ENCODE measurements around the gene ADGRL3.
"Not testable (repeated sequence)": the region's sequence is repeated elsewhere in the genome, so short reads cannot be mapped to it uniquely, and the experiment has no call there.

The ADGRL3 gene

DNA sequence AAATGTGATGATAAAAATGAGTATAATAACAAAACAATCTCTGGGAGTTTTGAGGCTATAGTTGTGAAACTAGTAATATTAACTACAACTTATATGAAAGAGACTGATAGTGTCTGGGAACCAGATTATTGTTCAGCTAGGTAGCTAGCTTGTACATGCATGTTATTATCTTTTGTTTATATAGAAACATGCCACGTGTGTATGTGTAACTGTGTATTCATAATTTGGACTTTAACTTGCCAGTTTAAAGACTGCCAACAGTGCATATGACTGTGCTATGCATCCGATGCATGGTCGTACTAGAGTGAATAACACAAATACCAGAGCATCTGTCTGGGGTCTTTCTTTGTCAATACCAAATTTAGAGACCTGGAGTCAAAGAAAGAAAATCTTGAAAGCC, 92.2 kb downstream of the ADGRL3 start:
- no peak for DNase-seq

DNA sequence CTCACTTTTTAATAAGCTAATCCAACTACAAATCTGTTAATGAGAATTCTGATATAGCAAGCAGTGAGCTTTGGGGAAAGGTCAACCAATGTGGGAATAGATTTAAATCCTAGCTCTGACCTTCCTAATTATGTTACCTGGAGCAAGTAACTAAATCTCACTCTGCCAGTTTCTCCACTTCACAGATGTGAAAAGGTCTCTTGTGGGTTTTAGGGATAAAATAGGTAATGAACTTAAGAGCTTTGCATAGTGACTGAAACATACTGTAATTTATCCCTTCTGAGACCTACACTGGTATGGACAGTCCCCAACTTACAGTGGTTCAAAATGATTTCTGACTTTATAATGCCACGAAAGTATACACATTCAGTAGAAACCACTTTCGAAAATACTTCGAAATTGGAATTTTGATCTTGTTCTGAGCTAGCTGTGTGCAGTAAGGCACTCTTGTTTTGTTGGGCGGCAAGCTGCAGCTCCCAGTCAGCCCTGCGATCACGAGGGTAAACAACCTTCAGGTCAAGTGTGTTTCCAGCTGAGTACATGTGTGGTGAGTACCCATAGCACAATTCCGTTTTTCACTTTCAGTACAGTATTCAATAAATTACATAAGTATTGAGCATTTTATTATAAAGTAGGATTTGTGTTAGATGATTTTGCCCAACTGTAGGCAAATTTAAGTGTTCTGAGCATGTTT, 93.7 kb downstream of the ADGRL3 start:
- no peak for DNase-seq

DNA sequence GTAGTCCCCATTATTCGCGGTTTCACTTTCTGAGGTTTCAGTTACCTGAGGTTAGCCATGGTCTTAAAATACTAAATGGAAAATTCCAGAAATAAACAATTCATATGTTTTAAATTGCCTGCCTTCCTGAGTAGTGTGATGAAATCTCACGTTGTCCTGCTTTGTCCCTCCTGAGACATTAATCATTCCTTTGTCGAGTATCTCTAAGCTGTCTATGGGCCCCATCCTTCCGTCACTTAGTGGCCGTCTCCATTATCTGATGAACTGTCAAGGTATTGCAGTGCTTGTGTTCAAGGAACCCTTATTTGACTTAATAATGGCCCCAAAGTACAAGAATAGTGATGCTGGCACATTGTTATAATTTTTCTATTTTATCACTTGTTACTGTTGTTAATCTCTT, 94.8 kb downstream of the ADGRL3 start:
- no peak for DNase-seq

DNA sequence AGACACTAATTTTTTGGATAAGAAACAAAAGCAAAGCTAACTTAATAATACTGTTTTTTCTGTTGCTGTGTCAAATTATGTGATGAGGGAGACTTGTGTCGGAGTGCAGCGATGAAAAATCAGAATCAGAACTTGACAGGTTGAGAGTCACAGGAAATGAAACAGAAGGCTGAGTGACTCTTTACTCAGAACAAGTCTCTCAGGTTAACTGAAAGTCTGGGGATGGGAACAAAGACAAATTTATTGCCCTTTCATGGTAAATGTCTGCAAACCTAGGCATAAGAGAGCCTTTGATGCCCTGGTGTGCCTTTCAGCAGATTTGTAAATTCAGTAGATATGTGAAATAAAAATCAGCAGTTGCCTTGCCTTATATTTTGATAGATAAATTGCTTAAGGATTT, 96.0 kb downstream of the ADGRL3 start:
- no peak for DNase-seq

DNA sequence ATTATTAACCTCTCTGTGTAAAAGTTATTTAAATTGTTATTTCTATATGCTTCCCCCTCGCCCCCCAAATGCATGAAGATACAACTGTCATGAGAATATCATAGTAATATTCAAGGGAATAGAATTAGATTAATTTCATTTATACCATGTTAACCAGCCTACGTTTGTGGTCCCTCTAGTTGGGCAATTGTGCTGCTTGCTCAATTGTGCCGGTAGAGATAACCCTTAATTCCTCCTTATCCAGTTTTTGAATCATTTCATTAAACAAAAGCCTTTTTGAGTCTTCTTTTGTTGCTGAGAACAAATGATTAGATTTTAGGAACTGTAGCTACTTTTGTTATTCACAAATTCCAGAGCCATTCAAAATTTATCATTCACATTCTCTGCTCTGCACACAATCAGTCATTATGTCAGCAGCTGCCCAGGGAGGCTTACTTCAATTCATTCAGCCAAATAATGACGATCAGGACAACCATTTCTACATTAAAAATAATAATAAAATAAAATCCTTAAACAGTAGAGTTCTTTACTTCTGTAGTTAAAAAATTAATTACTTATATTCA, 98.1 kb downstream of the ADGRL3 start:
- no peak for DNase-seq

DNA sequence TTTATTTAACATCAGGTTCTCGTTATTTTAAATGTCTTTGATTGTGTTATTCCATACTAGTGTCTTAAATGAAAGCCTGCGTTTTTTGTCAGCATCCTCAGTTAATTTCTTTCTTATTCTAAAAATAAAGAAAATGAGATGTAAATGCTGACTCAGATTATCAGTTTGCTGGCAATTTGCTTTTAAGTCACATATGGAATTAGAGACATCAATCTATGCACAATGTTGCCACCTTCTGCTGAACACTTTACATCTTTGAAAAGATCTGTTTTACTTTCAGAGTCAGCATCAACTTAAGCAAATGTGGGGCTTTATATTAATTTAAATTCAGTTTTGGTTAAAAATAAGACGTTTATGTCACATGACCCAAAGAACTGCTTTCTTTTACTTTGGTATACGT, 99.2 kb downstream of the ADGRL3 start:
- DNase-seq = no peak

DNA sequence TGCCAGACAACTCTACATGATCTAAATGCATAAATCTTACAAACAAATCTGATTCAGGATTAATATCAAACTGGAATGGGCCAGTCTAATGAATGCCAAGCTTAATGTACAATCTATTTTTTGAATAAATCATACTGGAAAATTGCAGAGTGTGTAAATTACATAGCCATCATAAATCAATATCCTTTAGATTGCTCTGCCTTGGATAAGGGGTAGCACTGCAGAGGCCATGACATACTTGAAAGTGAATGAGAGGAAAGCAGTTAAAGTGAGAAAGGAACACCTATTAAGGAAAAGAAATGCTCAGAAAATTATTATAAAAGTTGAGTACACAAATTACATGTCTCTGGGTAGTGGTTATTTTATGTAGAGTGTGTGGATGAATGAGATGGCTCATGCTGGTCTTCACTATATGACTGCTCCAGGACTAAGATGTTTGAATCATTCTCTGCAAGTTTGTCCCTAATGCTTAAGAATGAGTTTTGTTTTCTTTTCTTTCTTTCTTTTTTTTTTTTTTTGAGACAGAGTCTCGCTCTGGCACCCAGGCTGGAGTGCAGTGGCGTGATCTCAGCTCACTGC, 100.2 kb downstream of the ADGRL3 start:
- no peak for DNase-seq

DNA sequence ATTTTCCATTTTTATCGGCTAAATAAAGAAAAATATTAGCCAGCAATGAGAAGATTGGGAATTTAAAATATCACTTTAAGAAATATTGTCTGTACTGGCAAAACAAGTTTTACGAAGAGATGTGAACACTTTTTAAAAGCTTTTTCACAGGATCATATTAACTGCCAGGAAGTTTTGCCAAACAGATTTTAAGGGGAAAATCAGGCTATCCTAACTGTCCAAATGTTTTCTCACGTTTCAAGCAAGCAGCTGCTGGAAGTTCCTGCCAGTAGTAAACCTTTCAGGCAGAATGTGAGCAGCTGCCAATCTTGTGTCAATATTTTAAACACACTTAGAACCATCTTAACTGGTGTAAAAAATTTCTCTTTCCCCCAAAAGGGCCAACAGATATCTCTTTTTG, 101.1 kb downstream of the ADGRL3 start:
- no peak for DNase-seq

DNA sequence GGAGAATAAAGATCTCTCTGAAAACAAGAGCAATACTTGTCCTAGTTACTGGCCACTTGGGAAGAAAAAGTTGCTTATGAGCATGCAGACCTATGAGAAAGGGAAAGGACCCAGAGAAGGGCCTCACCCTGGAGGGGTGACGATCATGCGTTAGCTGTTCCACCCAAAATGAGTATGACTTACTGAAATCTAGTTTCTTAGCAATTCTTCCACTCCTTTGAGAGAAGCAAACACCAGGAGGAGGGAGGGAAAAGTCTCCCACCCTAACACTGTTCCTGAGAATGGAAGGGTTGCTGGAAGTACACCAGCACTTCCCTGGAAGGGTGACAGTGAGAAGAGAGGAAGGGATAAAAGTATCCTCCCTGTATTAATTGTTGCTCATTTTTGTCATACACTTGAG, 107.9 kb downstream of the ADGRL3 start:
- DNase-seq = no peak

DNA sequence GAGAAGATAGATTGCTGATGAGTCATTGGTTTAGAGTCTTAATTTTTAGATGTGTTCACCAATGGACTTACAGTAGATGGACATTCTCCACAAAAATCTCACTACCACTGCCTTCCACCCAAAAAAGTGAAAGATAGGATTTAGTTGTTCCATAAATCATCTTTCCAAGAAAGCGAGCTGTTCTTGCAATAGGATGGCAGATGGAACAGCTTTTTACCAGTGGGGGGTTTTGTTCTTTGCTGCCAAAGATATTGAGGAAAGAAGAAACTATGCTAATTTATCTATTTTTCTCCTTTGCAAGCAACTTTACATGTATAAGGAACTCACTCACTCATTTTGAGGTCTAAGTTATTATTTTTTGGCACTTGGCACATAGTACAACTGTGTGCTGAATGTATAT, 109.5 kb downstream of the ADGRL3 start:
- no peak for DNase-seq

DNA sequence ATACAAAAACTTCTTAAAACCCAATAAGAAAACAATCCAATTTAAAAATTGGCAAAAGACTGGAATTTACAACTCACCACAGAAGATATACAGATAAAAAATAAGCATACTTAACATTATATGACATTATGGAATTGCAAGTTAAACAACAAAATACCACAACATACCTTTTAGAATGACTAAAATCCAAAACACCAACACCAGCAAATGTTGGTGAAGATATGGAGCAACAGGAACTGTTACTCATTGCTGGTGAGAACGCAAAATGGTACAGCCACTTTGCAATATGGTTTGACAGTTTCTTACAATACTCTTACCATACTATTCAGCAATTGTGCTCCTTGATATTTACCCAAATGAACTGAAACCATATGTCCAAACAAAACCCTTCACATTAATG, 112.4 kb downstream of the ADGRL3 start:
- no peak for DNase-seq

DNA sequence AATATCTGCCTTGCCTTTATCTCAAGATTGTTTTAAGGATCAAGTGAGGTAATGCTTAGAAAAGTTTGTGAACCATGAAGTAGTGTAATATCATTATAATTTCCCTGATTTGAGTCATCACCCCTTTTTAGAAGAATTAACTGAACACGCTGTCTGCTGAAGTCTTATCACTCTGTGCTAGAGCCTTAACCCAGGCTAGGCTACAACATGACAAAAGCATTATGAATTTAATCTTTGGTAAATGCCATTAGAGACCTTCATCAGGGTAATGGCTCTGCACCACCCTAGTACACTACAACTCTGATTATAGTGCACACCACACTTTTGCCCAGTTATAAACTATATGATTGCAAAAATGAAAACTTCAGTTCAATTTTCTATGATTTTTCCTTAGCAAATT, 118.3 kb downstream of the ADGRL3 start:
- no peak for DNase-seq

DNA sequence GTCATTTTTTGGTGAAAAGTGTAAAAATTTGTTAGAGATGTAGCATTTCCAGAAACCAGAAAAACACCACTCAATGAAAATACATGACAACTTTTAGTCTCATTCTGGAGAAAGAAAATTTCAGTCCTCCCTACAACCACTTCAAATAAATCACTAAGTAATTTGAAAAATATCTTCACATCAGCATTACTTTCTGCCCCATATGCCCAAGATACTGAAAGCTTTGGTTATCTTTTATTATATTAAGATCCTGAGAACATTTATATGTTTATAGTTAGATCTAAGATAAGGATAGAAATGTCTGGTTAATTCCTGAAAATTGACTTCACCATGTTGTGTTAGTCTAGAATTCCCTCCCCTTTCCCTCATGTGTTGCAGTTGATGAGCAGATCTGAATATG, 119.0 kb downstream of the ADGRL3 start:
- no peak for DNase-seq

DNA sequence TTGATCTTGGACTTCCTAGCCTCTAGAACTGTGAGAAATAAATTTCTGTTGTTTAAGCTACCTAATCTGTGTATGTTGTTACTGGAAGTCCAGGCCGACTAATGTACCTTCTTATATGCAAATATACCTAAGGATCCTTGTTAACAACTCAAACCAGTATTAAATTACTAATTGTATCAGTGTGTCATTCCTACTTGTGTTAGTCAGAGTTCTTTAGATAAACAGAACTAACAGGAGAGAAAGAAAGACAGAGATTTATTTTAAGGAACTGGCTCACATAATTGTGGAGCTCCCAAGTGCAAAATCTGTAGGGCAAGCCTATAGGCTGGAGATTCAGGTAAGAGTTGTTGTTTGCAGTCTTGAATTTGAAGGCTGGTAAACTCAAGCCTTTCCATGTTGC, 120.0 kb downstream of the ADGRL3 start:
- no peak for DNase-seq

DNA sequence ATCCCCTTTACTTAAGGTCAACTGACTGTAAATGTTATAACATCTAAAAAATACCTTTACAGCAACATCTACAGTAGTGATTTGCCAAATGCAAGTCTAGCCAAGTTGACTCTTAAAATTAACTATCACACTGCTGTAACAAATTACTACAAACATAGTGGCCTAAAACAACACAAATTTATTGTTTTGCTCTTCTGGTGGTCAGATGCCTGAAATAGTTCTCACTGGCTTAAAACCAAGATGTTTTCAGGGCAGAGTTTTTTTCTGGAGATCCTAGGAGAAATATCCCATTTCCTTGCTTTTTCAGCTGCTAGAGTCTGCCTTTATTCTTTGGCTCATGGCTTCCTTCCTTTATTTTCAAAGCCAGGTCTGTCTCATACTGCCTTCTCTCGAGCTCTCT, 120.5 kb downstream of the ADGRL3 start:
- no peak for DNase-seq

DNA sequence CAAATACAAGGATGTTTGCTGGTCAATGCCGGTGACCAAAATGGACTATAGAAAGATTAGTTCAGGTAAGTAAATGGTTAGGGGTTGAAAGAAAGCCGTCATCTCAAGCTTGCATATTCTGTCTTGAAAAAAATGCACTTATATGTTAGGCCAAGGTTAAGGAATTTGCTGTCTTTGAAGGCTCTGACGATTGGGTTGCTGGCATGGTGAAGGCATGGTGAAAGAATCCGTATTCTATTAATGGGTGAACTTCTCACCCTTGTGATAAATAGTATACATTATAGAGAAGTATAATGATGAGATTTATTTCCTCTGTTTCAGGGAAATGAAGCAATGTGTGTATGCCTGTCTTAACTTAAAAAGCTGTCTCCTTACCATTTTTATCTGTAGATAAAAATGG, 132.6 kb downstream of the ADGRL3 start:
- DNase-seq = no peak

DNA sequence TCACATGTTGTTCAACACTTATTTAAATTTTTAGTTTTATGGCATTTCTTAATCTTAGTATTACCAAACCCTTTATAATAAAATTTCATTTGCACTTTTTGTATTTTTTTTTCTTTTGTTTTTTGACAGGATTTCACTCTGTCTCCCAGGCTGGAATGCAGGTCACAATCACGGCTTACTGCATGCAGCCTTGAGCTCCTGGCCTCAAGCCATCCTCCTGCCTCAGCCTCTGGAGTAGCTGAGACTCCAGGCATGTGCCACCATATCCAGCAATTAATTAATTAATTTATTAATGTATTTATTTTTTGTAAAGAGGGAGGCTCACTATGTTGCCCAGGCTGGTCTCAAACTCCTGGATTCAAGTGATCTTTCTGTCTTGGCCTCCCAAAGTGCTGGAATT, 133.4 kb downstream of the ADGRL3 start:
- DNase-seq = no peak

DNA sequence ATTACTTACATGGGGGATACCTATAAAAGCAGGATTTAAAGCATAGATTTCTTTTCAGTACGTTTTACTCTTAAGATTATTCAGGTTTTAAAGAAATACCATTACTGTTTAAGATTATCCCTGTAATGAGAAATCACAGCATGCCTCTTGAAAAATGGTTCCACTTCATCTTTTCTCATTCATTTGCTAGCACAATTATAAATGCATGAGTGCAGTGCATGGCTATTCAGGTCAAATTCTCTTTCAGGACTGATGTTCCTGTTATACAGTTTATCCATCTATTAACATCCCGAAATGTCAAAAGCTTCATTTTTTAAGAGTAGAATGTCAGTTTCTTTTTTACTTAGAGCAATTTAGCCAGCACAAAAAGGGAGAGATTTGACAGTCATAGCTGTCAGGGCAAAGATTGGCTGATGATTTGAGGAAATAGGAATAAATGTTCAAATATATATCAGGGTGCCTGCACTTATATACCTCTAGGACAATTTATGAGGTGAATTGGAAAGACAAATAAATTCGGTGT, 135.2 kb downstream of the ADGRL3 start:
- DNase-seq = no peak

DNA sequence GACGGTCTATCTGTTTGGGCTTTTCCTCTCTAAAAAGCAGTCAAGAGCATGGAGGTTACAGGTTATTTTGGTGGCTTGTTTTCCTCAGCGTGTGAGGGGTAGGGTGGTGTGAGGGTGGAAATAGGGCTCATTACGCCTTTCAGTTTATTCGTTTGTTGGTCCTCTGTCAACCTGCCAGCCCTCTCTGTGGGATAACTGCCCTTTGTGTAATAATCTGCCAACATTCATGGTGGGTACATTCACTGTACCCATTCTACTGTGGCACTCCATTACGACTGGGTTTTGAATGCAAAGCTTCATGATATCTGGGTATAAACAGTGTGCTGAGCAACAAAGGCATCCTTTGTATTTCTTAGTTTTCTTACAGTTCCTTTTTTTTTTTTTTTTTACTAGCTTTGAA, 136.4 kb downstream of the ADGRL3 start:
- no peak for DNase-seq

DNA sequence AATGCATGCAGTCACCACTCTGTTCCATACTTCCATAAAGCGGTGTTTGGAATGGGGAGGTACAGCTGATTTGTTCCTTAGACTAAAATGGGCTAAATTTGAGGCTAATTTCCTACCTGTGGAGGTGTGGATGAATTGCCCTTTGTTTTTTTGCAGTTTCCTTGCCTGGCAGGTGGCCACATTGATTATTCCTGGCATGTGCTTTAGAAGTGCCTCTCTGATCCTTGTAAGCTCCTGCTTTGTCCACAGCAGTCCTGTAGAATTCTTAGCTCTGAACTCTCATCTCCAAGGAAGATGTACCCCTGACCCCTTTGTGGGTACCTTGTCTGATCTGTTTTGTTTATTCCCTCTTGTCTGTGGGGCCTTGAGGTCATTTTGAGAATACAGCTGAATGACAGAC, 136.8 kb downstream of the ADGRL3 start:
- no peak for DNase-seq

DNA sequence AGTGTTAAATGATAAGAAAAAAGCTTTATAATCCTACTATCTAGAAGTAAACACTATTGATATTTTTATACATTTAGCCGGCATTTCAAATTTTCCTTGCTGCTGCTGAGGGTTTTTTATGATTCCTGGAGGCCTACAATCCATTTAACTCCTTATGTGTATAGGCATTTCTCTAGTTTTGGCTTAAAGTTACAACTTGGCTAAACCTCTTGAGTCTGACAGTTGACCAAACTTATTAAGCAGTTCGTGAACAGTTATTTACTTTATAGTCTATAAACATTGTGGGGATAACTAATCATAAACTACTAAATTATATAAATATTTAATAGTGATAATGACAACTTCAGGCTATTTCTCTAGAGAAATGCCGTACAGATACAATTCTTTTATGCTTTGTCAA, 141.9 kb downstream of the ADGRL3 start:
- DNase-seq = no peak

DNA sequence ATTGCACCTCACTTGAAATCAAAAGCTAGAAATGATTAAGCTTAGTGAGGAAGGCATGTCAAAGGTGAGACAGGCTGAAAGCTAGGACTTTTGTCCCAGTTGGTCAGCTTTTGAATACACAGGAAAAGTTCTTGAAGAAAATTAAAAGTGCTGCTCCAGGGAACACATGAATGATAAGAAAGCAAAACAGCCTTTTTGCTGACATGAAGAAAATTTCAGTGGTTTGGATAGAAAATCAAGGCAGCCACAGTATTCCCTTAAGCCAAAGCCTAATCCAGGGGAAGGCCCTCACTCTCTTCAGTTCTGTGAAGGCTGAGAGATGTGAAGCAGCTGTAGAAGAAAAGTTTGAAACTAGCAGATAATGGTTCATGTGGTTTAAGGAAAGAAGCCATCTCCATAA, 150.8 kb downstream of the ADGRL3 start:
- DNase-seq = no peak

DNA sequence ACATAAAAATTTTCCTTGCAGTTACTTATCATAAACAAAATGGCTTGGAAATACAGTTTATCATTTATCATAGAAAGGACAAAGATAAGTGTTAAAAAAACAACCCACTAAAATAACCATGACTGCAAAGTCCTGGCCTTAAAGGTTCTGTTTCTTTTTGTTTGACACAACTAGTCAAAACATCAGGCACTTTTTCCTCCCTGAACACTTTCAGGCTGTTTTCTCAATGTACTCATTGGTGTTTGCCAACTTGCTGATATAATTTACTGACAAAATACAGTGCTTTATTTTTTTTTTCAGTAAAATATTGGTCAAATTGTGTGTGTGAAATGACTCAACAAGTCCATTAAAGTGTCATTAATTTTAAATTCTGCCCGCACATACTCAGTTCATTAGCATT, 156.6 kb downstream of the ADGRL3 start:
- DNase-seq = no peak

DNA sequence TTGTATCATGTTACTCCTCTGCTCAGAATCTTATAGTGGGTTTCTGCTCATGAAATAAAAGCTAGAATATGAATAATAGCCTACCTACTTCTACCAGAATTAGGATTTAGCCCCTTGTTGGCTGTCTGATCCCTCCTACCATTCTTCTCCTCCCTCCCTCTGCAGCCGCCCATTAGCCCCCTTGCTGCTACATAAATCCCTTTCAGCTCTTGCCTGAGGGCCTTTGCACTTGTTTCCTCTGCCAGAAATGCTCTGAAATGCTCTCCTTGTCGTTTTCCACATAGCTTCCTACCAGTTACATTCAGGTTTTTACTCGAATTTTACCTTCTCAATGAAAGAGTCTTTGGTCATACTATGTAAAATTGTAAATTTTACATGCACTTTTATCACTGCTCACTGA, 159.2 kb downstream of the ADGRL3 start:
- no peak for DNase-seq

DNA sequence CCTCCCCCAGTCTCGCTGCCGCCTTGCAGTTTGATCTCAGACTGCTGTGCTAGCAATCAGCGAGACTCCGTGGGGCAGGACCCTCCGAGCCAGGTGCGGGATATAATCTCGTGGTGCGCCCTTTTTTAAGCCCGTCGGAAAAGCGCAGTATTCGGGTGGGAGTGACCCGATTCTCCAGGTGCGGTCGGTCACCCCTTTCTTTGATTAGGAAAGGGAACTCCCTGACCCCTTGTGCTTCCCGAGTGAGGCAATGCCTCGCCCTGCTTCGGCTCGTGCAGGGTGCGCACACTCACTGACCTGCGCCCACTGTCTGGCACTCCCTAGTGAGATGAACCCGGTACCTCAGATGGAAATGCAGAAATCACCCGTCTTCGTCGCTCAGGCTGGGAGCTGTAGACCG, 172.7 kb downstream of the ADGRL3 start:
- DNase-seq = not testable (repeated sequence)

Data from CD4-positive, alpha-beta T cell treated with Interleukin-17A for 4 hours (primary cell).